Measurements from ENCODE around the gene BEND6. TPM values are rescaled to one million over a fixed set of nuclear protein-coding genes. Genes with fewer than 3 reads are reported as not detected.

Gene BEND6
- total and polyA plus RNA-seq, 2 of the 13 experiments (the other 11 are each of a cell fraction or from before 2014, with no cell fraction given): 0.20 to 0.21 TPM

- BruUV-seq (replicated peaks): no TSS peak
- peak; percentile 65 for TF ChIP-seq CEBPB (IDR thresholded peaks at IDR 0.05; ENCODE audit: borderline replicate concordance, low read depth, low read length)
- no peak for TF ChIP-seq FOXC1 (CRISPR knock-in tag; IDR thresholded peaks at IDR 0.05; ENCODE audit: borderline replicate concordance)
- TF ChIP-seq ZNF232 (CRISPR knock-in tag; IDR thresholded peaks at IDR 0.05; ENCODE audit: borderline replicate concordance): no peak
- no peaks in the 10 kb centered on the region for H3K4me1 ChIP-seq (ENCODE audit: insufficient read depth, low read length)
- H3K27me3 ChIP-seq (ENCODE audit: control insufficient read depth in 1 of 2, insufficient read depth in 2 of 2, low read length in 2 of 2): peaks cover 3 to 18% of the 10 kb centered on the region in 2 experiments; a peak in 2 of 5 replicates
- ATAC-seq (no peak), DNase-seq (ENCODE audit: low spot score) (no peak), FAIRE-seq (peak; percentile 4)
- H3K79me2 ChIP-seq (ENCODE audit: insufficient read depth, low read length): no peaks in the 10 kb centered on the region
- ChIA-PET CTCF (ENCODE audit: low intra/inter-chr PET ratio, low total read pairs) (no interaction called here), POLR2A (no interaction called here)
- H3K4me3 ChIP-seq (replicated peaks in 1 of 3; ENCODE audit: insufficient read depth in 1 of 3, low read depth in 2 of 3, low read length in 3 of 3): no peak overlapping the region
- H3K36me3 ChIP-seq (replicated peaks in 1 of 2; ENCODE audit: control insufficient read depth in 1 of 2, insufficient read depth in 2 of 2, low read length in 2 of 2): no peaks in the 10 kb centered on the region
- no peak overlapping the region for H3K27ac ChIP-seq (ENCODE audit: extremely low read length, insufficient read depth, low read length)
- no peak overlapping the region for H3K9ac ChIP-seq (ENCODE audit: insufficient read depth, low read depth, low read length)
- H4K20me1 ChIP-seq (ENCODE audit: insufficient read depth, low read length): no peaks in the 10 kb centered on the region
- H2AFZ ChIP-seq (ENCODE audit: low read length): no peak overlapping the region
- in situ Hi-C loops (cut with HindIII; ENCODE audit: extremely low pct_ligation_motif_present, low pct_unique_long_range_greater_than_20kb) (no loop called here), intact Hi-C loops (cut with micrococcal nuclease; ENCODE audit: unreplicated experiment) (no loop called here)
- WGBS (ENCODE audit: low lambda C conversion rate): 86% methylated on average over 1 of the region's 1 CpG
- H3K9me3 ChIP-seq (ENCODE audit: low read length): no peaks in the 10 kb centered on the region
- H3K4me2 ChIP-seq (ENCODE audit: low read depth, low read length): no peak overlapping the region
Observed at GRCh38 chr6:56970849-56971248, 15.9 kb downstream of the BEND6 start.

GRCh38 chr6:56977192-56977591 is 22.3 kb downstream of the BEND6 start:
- WGBS (ENCODE audit: low lambda C conversion rate): 19% methylated on average over 1 of the region's 1 CpG

More at GRCh38 chr6:56977192-56977591, 22.3 kb downstream of the BEND6 start:
- H3K27ac ChIP-seq (ENCODE audit: extremely low read length, insufficient read depth, low read length): no peak overlapping the region
- no peak overlapping the region for H2AFZ ChIP-seq (ENCODE audit: low read length)
- POLR2A ChIA-PET: no interaction called here
- no peak overlapping the region for H3K4me2 ChIP-seq (ENCODE audit: low read depth, low read length)
- no peak overlapping the region for H3K9ac ChIP-seq (ENCODE audit: insufficient read depth, low read depth, low read length)
- BruUV-seq (replicated peaks): no TSS peak
- no peaks in the 10 kb centered on the region for H3K36me3 ChIP-seq (replicated peaks in 1 of 2; ENCODE audit: control insufficient read depth in 1 of 2, insufficient read depth in 2 of 2, low read length in 2 of 2)
- in situ Hi-C loops (cut with HindIII; ENCODE audit: extremely low pct_ligation_motif_present, low pct_unique_long_range_greater_than_20kb) (no loop called here), intact Hi-C loops (cut with micrococcal nuclease; ENCODE audit: unreplicated experiment) (no loop called here)
- CTCF ChIA-PET (ENCODE audit: low intra/inter-chr PET ratio, low total read pairs): no interaction called here
- peaks cover 14% of the 10 kb centered on the region for H3K9me3 ChIP-seq (ENCODE audit: low read length)
- TF ChIP-seq ZNF510 (CRISPR knock-in tag; IDR thresholded peaks at IDR 0.05; ENCODE audit: low read depth) (peak; percentile 100), ZNF83 (CRISPR knock-in tag; IDR thresholded peaks at IDR 0.05; ENCODE audit: borderline replicate concordance) (no peak)
- H4K20me1 ChIP-seq (ENCODE audit: insufficient read depth, low read length): no peaks in the 10 kb centered on the region
- no peak for FAIRE-seq
- H3K27me3 ChIP-seq (ENCODE audit: control insufficient read depth in 1 of 2, insufficient read depth in 2 of 2, low read length in 2 of 2): peaks cover 0 to 12% of the 10 kb centered on the region in 2 experiments; a peak in 2 of 5 replicates
- H3K4me1 ChIP-seq (ENCODE audit: insufficient read depth, low read length): peaks cover 13% of the 10 kb centered on the region
- no peak for ATAC-seq
- H3K79me2 ChIP-seq (ENCODE audit: insufficient read depth, low read length): no peaks in the 10 kb centered on the region
- no peak for DNase-seq (ENCODE audit: low spot score)
- H3K4me3 ChIP-seq (replicated peaks in 1 of 3; ENCODE audit: insufficient read depth in 1 of 3, low read depth in 2 of 3, low read length in 3 of 3): no peak overlapping the region
